ENCODE measurements around the gene GRIN3B.

Gene GRIN3B

DNA sequence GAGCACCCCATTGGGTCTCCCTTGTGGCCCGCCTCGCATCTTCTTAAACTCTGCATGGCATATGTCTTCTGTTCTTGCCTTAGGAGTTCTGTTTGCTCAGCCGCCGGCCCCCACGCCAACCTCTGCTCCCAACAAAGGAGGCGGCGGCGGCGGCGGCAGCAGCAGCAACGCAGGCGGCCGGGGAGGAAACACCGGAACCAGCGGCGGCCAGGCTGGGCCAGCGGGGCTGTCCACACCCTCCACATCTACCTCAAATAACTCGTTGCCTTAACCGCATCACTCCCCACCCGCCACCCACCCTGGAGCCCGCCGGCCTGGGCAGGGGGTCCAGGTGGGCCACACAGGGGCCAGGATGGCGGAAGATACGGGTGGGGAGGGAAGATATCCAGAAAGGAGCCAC lies 28.4 kb upstream of the GRIN3B start:
- Histone ChIP-seq H3K9ac (ENCODE audit: low read depth, low read length) (no peak overlapping the region), H3K4me3 (ENCODE audit: low read length) (no peak overlapping the region), H3K27me3 (ENCODE audit: control insufficient read depth, insufficient read depth, low read length) (no peaks in the 10 kb centered on the region), H3K36me3 (ENCODE audit: insufficient read depth, low read length) (peaks cover 20% of the 10 kb centered on the region), H3K4me2 (ENCODE audit: low read length) (no peak overlapping the region), H3K4me1 (ENCODE audit: control insufficient read depth, insufficient read depth, low read length) (no peaks in the 10 kb centered on the region), H3K9me3 (replicated peaks; ENCODE audit: low read length) (peaks cover 7% of the 10 kb centered on the region)

DNA sequence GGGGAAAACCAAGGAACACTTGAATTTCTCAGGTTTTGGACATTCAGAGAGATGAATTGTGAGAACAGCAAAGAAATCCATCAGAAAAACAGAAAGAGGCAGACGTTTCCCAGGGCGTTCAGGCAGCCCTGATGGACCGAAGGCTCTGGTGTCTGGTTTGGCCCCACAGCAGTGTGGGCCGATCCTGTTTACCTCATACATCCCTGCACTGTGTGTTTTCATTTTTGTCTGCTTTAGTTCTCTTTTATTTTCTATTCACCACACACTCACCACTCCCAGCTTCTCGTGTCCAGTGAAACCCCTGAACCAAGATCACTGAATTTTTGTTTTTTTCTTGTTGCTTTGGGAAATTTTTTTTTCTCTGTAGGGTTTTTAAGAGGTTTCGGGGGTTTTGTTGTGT lies 27.9 kb upstream of the GRIN3B start:
- no peaks in the 10 kb centered on the region for H3K4me1 ChIP-seq (ENCODE audit: control insufficient read depth, insufficient read depth, low read length)

DNA sequence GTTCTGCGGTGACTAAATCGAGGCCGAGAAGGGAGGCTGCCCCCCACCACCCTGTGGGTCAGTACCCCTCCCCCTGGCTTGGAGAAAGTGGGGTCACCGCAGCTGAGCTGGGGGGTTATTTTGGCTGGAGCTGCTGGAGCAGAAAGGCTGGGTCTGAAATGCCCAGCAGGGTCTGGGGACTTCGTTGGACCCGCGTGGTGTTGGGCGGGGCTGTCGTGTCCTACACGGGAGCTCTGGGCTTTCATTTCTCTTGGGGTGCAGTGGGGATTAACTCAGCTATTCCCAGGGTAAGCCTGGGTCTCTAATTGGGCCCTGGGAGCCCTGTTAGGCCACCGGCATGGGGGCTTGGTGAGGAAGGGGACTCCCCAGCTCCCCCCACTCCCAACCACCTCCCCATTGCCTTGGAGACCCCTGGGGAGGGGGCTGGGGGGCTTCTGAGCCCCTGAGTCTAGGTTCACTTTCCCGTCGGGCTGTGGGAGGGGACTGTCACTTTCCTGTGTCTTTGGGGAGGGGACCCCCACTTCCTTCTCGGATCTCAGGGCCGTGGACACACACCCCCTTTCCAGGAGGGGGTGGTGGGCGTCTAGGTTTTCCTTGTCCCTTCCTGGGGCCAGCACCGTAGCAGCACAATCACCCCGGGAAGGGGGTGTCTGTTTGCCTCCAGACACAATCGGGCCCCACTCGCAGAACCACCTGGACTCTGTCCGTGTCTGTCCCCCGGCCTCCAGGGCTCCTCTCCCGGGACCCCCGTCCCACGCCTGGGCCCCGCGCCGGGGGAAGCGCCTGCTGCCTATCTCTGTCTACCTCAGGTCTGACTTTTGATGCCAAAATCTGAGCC lies 26.3 kb upstream of the GRIN3B start:
- Histone ChIP-seq H3K9ac (ENCODE audit: low read depth, low read length) (no peak overlapping the region), H3K36me3 (ENCODE audit: insufficient read depth, low read length) (peaks cover 12% of the 10 kb centered on the region), H3K27me3 (ENCODE audit: control insufficient read depth, insufficient read depth, low read length) (no peaks in the 10 kb centered on the region)

More for the DNA sequence above, 27.9 kb upstream of the GRIN3B start:
- Histone ChIP-seq H3K9ac (ENCODE audit: low read depth, low read length) (no peak overlapping the region), H3K9me3 (replicated peaks; ENCODE audit: low read length) (peaks cover 7% of the 10 kb centered on the region), H3K36me3 (ENCODE audit: insufficient read depth, low read length) (peaks cover 20% of the 10 kb centered on the region), H3K27me3 (ENCODE audit: control insufficient read depth, insufficient read depth, low read length) (no peaks in the 10 kb centered on the region), H3K4me2 (ENCODE audit: low read length) (no peak overlapping the region), H3K4me3 (ENCODE audit: low read length) (no peak overlapping the region)

DNA sequence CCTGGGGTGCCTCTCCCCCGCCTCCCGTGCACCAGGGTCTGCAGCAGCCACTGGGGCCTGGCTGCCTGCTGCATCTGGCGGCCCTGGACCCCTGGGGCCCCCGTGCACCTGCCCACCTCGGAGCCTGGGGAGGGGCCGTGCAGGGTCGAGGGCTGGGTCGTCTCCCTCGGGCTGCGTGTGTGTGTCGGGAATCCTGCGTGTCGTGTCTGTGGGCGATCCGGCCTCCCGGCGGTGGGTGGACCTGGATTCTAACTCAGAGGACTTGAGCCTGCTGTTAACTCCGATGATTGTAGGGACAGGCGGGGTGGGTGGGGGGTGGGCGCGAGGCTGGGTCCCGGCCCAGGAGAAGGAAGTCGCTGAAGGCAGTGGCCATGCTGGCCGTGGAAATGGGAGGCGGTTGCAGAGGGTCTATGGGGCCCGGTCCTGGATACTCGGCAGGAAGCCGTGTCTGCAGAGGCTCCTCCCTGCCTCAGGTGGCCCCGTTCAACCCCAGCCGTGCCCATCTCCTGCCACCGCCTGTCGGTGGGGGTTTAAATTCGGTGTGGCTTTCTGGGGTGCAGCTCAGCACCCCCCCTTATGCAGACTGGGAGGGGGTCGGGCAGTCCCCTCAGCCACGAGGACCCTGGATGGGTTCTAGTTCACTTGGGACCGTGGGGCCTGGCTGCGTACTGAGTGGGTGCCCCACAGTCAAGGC lies 25.5 kb upstream of the GRIN3B start:
- Histone ChIP-seq H3K36me3 (ENCODE audit: insufficient read depth, low read length) (peaks cover 12% of the 10 kb centered on the region), H3K4me3 (ENCODE audit: low read length) (no peak overlapping the region), H3K27me3 (ENCODE audit: control insufficient read depth, insufficient read depth, low read length) (no peaks in the 10 kb centered on the region), H3K9ac (ENCODE audit: low read depth, low read length) (no peak overlapping the region), H3K4me1 (ENCODE audit: control insufficient read depth, insufficient read depth, low read length) (no peaks in the 10 kb centered on the region), H3K4me2 (ENCODE audit: low read length) (no peak overlapping the region), H3K9me3 (replicated peaks; ENCODE audit: low read length) (peaks cover 7% of the 10 kb centered on the region)

More for the DNA sequence above, 26.3 kb upstream of the GRIN3B start:
- no peak overlapping the region for H3K4me3 ChIP-seq (ENCODE audit: low read length)
- no peak overlapping the region for H3K4me2 ChIP-seq (ENCODE audit: low read length)
- no peaks in the 10 kb centered on the region for H3K4me1 ChIP-seq (ENCODE audit: control insufficient read depth, insufficient read depth, low read length)
- H3K9me3 ChIP-seq (replicated peaks; ENCODE audit: low read length) = peaks cover 7% of the 10 kb centered on the region

DNA sequence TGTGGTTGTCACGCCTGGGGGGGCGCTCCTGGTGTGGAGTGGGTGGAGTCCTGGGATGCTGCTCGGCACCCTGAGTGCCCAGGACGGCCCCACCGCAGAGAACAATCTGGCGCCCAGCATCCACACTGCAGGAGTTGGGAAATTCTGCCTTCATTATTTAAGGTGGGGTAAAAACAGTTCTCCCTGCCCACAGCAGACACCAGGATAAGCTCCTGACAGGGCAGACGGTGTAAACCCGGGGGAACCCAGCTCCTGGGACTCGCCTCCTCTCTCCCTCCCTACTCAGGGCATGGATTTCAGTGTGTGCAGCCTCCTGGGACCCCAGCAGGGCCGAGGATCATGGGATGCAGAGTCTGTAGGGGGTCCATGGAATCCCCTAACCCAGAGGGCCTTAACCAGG lies 23.7 kb upstream of the GRIN3B start:
- Histone ChIP-seq H3K4me2 (ENCODE audit: low read length) (no peak overlapping the region), H3K9me3 (replicated peaks; ENCODE audit: low read length) (no peaks in the 10 kb centered on the region), H3K27me3 (ENCODE audit: control insufficient read depth, insufficient read depth, low read length) (no peaks in the 10 kb centered on the region), H3K4me1 (ENCODE audit: control insufficient read depth, insufficient read depth, low read length) (peaks cover 5% of the 10 kb centered on the region), H3K4me3 (ENCODE audit: low read length) (no peak overlapping the region), H3K36me3 (ENCODE audit: insufficient read depth, low read length) (peaks cover 3% of the 10 kb centered on the region), H3K9ac (ENCODE audit: low read depth, low read length) (no peak overlapping the region)

DNA sequence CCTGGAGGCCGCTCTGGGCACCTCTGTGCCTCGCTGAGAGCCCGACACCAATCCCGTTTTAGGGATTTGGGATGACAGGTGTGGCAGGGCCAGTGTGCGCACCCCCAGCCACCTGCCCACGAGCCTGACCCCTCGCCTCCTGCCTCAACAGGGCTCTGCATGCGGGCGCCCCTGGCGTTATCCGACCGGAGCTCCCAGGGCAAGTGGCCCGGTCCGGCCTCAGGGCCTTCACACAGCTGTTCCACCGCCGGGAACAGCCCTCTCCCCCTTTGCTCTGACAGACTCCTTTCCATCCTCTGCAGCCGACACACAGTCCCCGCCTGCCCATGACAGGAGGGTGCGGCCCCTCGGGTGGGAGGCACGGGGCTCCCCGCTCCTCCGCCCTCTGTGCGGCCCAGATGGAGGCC lies 23.2 kb upstream of the GRIN3B start:
- Histone ChIP-seq H3K4me1 (ENCODE audit: control insufficient read depth, insufficient read depth, low read length) (peaks cover 5% of the 10 kb centered on the region), H3K4me2 (ENCODE audit: low read length) (no peak overlapping the region), H3K9ac (ENCODE audit: low read depth, low read length) (no peak overlapping the region), H3K27me3 (ENCODE audit: control insufficient read depth, insufficient read depth, low read length) (no peaks in the 10 kb centered on the region), H3K9me3 (replicated peaks; ENCODE audit: low read length) (no peaks in the 10 kb centered on the region), H3K36me3 (ENCODE audit: insufficient read depth, low read length) (peaks cover 3% of the 10 kb centered on the region), H3K4me3 (ENCODE audit: low read length) (no peak overlapping the region)

DNA sequence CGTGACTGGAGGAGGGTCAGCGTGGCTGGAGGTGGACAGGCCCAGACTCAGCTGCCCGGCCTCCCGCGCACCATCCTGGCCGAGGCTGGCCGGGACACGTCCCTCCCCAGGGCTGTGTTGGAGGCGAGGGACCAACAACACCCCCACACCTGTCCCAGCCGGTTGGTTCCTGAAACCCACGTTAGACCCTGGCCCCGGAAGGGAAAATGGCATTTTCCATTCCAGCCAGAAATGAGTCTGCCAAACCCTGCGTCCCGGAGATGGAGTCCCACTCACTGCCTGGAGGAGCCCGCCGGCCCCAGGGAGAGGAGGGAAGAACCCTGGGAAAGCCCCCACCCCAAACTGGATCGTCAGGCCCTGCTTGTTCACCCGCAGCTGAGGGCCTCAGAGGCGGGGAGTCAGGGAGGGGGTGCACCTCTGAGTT lies 20.9 kb upstream of the GRIN3B start:
- H3K36me3 ChIP-seq (ENCODE audit: insufficient read depth, low read length) = no peaks in the 10 kb centered on the region
- peaks cover 18% of the 10 kb centered on the region for H3K4me1 ChIP-seq (ENCODE audit: control insufficient read depth, insufficient read depth, low read length)
- H3K27me3 ChIP-seq (ENCODE audit: control insufficient read depth, insufficient read depth, low read length) = no peaks in the 10 kb centered on the region
- no peak overlapping the region for H3K4me2 ChIP-seq (ENCODE audit: low read length)
- no peak overlapping the region for H3K9ac ChIP-seq (ENCODE audit: low read depth, low read length)
- H3K9me3 ChIP-seq (replicated peaks; ENCODE audit: low read length) = no peaks in the 10 kb centered on the region
- no peak overlapping the region for H3K4me3 ChIP-seq (ENCODE audit: low read length)

DNA sequence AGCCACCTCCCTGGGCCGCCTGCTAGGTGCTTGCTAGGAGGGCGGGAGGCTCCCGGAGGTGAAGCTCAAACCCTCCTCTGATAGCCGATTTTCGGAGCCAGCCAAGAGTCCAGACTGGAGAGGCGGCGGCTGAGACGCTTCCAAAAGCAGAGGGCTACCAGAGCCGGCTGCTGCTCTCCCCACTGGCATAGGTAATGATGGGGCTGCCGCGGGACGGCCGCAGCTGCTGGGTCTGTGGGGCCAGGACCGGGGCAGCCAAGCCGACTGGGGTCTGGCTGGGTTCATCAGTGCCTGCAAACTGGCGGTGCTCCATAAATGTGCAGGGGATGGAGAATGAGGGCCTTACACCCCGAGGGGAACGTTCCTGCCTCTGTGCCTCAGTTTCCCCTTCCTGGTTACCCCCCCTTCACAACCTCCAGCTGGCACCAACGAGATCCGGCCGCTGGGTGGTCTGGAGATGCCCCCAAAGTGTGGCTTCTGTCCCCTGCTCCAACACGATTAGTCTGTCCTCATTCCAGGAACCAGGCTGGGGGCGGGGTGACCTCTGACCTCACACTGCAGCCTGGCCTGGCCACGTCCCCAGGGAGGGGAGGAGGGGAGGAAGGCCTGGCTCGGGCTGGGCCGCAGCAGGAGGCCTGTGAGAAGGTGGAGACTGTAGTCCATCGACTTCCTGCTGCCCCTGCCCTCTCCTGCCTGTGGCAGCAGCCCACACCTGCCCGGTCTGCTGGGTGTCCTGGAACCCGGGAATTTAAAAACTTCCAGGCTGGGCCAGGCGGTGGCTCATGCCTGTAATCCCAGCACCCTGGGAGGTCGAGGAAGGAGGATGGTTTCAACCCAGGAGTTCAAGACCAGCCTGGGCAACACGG lies 19.9 kb upstream of the GRIN3B start:
- Histone ChIP-seq H3K9ac (ENCODE audit: low read depth, low read length) (no peak overlapping the region), H3K4me3 (ENCODE audit: low read length) (no peak overlapping the region), H3K27me3 (ENCODE audit: control insufficient read depth, insufficient read depth, low read length) (no peaks in the 10 kb centered on the region), H3K9me3 (replicated peaks; ENCODE audit: low read length) (no peaks in the 10 kb centered on the region), H3K4me1 (ENCODE audit: control insufficient read depth, insufficient read depth, low read length) (peaks cover 22% of the 10 kb centered on the region), H3K36me3 (ENCODE audit: insufficient read depth, low read length) (no peaks in the 10 kb centered on the region), H3K4me2 (ENCODE audit: low read length) (no peak overlapping the region)

DNA sequence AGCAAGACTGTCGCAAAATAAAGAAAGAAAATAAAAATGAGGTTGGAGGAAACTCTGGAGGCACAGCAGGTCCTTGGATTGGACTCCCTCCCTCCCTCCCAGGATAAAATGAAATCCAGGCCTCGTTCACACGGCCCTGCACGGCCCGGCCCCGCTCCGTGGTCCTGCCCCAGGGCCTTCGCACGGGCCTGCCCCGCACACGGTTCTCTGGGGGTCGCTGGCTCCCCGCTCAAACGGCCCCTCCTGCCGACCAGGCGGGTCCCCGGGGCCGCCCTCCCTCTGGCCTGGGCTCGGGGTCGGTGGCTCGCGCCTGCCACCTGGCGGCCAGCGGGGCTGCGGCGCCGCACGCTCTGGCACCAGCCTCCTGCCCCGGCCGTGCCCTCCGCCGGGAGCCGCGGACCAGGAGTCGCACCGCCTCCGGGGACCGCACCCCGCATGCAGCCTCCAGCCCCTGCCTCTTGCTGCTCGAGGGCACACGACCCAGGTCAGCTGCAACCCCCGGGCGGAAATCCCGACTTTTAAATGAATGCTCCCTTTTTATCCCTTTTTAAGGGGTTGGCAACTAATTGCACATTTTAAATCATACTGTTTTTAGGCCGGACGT lies 17.6 kb upstream of the GRIN3B start:
- Histone ChIP-seq H3K36me3 (ENCODE audit: insufficient read depth, low read length) (peaks cover 14% of the 10 kb centered on the region), H3K4me3 (ENCODE audit: low read length) (peak overlapping the region; percentile 70), H3K9me3 (replicated peaks; ENCODE audit: low read length) (no peaks in the 10 kb centered on the region)

DNA sequence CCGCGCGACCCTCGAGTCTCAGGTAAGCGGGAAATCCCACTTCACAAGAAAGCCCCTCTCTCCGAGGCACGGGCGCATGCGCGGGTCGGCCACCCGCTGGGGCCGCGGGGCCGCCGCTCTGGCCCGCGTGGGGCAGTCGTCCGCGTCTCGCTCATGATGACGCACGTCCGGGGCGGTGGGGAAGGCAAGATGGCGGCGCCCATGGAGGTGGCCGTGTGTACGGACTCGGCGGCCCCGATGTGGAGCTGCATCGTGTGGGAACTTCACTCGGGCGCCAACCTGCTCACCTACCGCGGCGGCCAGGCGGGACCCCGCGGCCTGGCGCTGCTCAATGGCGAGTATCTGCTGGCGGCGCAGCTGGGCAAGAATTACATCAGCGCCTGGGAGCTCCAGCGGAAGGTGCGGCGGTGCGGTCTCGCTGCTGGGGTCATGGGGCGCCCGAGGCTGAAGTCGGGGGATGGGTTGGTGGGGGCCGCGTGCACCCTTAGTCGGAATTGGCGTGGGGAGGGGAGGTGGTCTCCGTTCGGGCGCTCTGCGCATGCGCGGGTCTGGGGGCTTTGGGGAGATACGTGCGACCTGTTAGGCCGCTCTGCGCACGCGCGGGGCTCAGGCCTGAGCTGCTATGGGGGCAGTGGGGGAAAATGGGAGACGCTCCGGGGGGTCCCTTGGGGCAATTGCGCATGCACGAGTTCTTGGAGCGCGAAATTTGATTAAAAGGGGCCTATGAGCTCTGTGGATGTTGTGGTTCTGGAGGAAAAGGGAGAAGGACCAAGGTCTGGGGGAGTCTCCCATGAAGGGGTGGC lies 15.9 kb upstream of the GRIN3B start, which contains the start of gene WDR18:
Gene WDR18, plus strand, starts transcription at position 181 of the 803 bp plus-strand sequence. Its CDS starts 9 bp downstream, at position 190.
- Histone ChIP-seq H3K4me3 (ENCODE audit: low read length) (peak within 1 kb of the TSS; percentile 99), H3K36me3 (ENCODE audit: insufficient read depth, low read length) (peaks cover 14% of the 10 kb centered on the region), H3K9me3 (replicated peaks; ENCODE audit: low read length) (no peaks in the 10 kb centered on the region), H3K4me2 (ENCODE audit: low read length) (peak within 1 kb of the TSS; percentile 86), H3K9ac (ENCODE audit: low read depth, low read length) (peak within 1 kb of the TSS; percentile 98), H3K27me3 (ENCODE audit: control insufficient read depth, insufficient read depth, low read length) (no peaks in the 10 kb centered on the region), H3K4me1 (ENCODE audit: control insufficient read depth, insufficient read depth, low read length) (peaks cover 22% of the 10 kb centered on the region)

More for the DNA sequence above, 17.6 kb upstream of the GRIN3B start:
- no peaks in the 10 kb centered on the region for H3K27me3 ChIP-seq (ENCODE audit: control insufficient read depth, insufficient read depth, low read length)
- H3K4me2 ChIP-seq (ENCODE audit: low read length) = peak overlapping the region; percentile 93
- H3K9ac ChIP-seq (ENCODE audit: low read depth, low read length) = peak overlapping the region; percentile 49
- peaks cover 22% of the 10 kb centered on the region for H3K4me1 ChIP-seq (ENCODE audit: control insufficient read depth, insufficient read depth, low read length)

Data from skeletal muscle satellite cell (primary cell).